Activated T-cell treated with anti-CD3 and anti-CD28 coated beads, Interleukin-2, amount 50 U/mL, for 4 hours (primary cell): ENCODE data around the gene DAPK1. TPM values are rescaled to one million over a fixed set of nuclear protein-coding genes. Genes with fewer than 3 reads are reported as not detected.

Source experiments
- ATAC-seq, 2 donors: fragments of 200-7000 bp; cut with Tn5 transposase; one replicate each; pipeline ENCODE4 v1.10.0; 2021
- DNase-seq: peaks from one replicate; pipeline ENCODE4 v3.0.0-alpha.2; 2020
- H3K27me3 Mint-ChIP-seq: one replicate; pipeline ENCODE4 v1.8.0; 2021; ENCODE audit warnings: low read depth, mixed read lengths
- H3K36me3 Mint-ChIP-seq: one replicate; pipeline ENCODE4 v1.8.0; 2022; ENCODE audit warnings: mixed read lengths; ENCODE audit not compliant: insufficient read depth
- H3K4me1 Mint-ChIP-seq: one replicate; pipeline ENCODE4 v1.8.0; 2021; ENCODE audit warnings: low read depth, mixed read lengths
- H3K4me3 Mint-ChIP-seq: one replicate; pipeline ENCODE4 v1.8.0; 2021; ENCODE audit warnings: mild to moderate bottlenecking, moderate library complexity, mixed read lengths
- H3K9me3 Mint-ChIP-seq: one replicate; pipeline ENCODE4 v1.8.0; 2021; ENCODE audit warnings: mixed read lengths
- total RNA-seq, 3 donors: library from RNA; stranded (reverse); gene quantifications; one replicate each; pipeline ENCODE4 v1.2.1, GENCODE V29; 2021

Gene DAPK1
- total RNA-seq, 3 donors from 2014 or later = 2.7 to 4.2 (median 4.0) TPM

GRCh38 chr9:87502391-87503221, 4.9 kb downstream of the DAPK1 start:
- Mint-ChIP-seq H3K9me3 (no peaks in the 10 kb centered on the region), H3K4me3 (no peak overlapping the region)

GRCh38 chr9:87503430-87503829, 5.8 kb downstream of the DAPK1 start:
- no peak overlapping the region for H3K4me3 Mint-ChIP-seq
- no peaks in the 10 kb centered on the region for H3K9me3 Mint-ChIP-seq
- peaks cover 28% of the 10 kb centered on the region for H3K27me3 Mint-ChIP-seq
- no peaks in the 10 kb centered on the region for H3K36me3 Mint-ChIP-seq
- H3K4me1 Mint-ChIP-seq = peaks cover 9% of the 10 kb centered on the region
- ATAC-seq (no peak), DNase-seq (no peak)

More at GRCh38 chr9:87502391-87503221, 4.9 kb downstream of the DAPK1 start:
- peaks cover 28% of the 10 kb centered on the region for H3K27me3 Mint-ChIP-seq
- H3K4me1 Mint-ChIP-seq = peaks cover 9% of the 10 kb centered on the region
- H3K36me3 Mint-ChIP-seq = no peaks in the 10 kb centered on the region
- ATAC-seq (no peak), DNase-seq (no peak)

- ATAC-seq = no peak
- Mint-ChIP-seq H3K9me3 (no peaks in the 10 kb centered on the region), H3K4me3 (no peak overlapping the region), H3K36me3 (no peaks in the 10 kb centered on the region), H3K27me3 (peaks cover 25% of the 10 kb centered on the region), H3K4me1 (peaks cover 7% of the 10 kb centered on the region)
- no peak for DNase-seq
Measured at GRCh38 chr9:87503927-87504326, 6.3 kb downstream of the DAPK1 start.

- H3K36me3 Mint-ChIP-seq = no peaks in the 10 kb centered on the region
- peaks cover 5% of the 10 kb centered on the region for H3K4me1 Mint-ChIP-seq
- no peak overlapping the region for H3K4me3 Mint-ChIP-seq
- DNase-seq = no peak
- no peaks in the 10 kb centered on the region for H3K9me3 Mint-ChIP-seq
- H3K27me3 Mint-ChIP-seq = peaks cover 17% of the 10 kb centered on the region
- ATAC-seq = no peak
Measured at GRCh38 chr9:87504938-87505337, 7.3 kb downstream of the DAPK1 start.

- no peak overlapping the region for H3K4me3 Mint-ChIP-seq
- H3K27me3 Mint-ChIP-seq = peaks cover 7% of the 10 kb centered on the region
- no peaks in the 10 kb centered on the region for H3K36me3 Mint-ChIP-seq
- DNase-seq (no peak), ATAC-seq (no peak)
- no peaks in the 10 kb centered on the region for H3K4me1 Mint-ChIP-seq
- H3K9me3 Mint-ChIP-seq = no peaks in the 10 kb centered on the region
Measured at GRCh38 chr9:87505869-87506678, 8.4 kb downstream of the DAPK1 start.

- Mint-ChIP-seq H3K4me1 (no peaks in the 10 kb centered on the region), H3K4me3 (no peak overlapping the region), H3K9me3 (no peaks in the 10 kb centered on the region), H3K36me3 (no peaks in the 10 kb centered on the region), H3K27me3 (peaks cover 8% of the 10 kb centered on the region)
- ATAC-seq (no peak), DNase-seq (no peak)
Measured at GRCh38 chr9:87507576-87507975, 9.9 kb downstream of the DAPK1 start.

GRCh38 chr9:87510252-87510683, 12.6 kb downstream of the DAPK1 start:
- no peak for DNase-seq
- H3K36me3 Mint-ChIP-seq = no peaks in the 10 kb centered on the region
- no peaks in the 10 kb centered on the region for H3K9me3 Mint-ChIP-seq
- no peak overlapping the region for H3K4me3 Mint-ChIP-seq
- peaks cover 9% of the 10 kb centered on the region for H3K27me3 Mint-ChIP-seq
- ATAC-seq = no peak
- no peaks in the 10 kb centered on the region for H3K4me1 Mint-ChIP-seq

GRCh38 chr9:87512311-87512710, 14.6 kb downstream of the DAPK1 start:
- H3K4me3 Mint-ChIP-seq = no peak overlapping the region
- DNase-seq = no peak
- no peaks in the 10 kb centered on the region for H3K9me3 Mint-ChIP-seq
- H3K4me1 Mint-ChIP-seq = no peaks in the 10 kb centered on the region
- no peak for ATAC-seq
- peaks cover 10% of the 10 kb centered on the region for H3K27me3 Mint-ChIP-seq
- H3K36me3 Mint-ChIP-seq = no peaks in the 10 kb centered on the region

GRCh38 chr9:87513161-87513560, 15.5 kb downstream of the DAPK1 start:
- H3K36me3 Mint-ChIP-seq = no peaks in the 10 kb centered on the region
- no peaks in the 10 kb centered on the region for H3K9me3 Mint-ChIP-seq
- no peaks in the 10 kb centered on the region for H3K4me1 Mint-ChIP-seq
- no peak for DNase-seq
- ATAC-seq = no peak
- H3K4me3 Mint-ChIP-seq = no peak overlapping the region
- peaks cover 11% of the 10 kb centered on the region for H3K27me3 Mint-ChIP-seq

- no peaks in the 10 kb centered on the region for H3K36me3 Mint-ChIP-seq
- DNase-seq (no peak), ATAC-seq (no peak)
- H3K4me3 Mint-ChIP-seq = no peak overlapping the region
- H3K9me3 Mint-ChIP-seq = no peaks in the 10 kb centered on the region
- no peaks in the 10 kb centered on the region for H3K4me1 Mint-ChIP-seq
- H3K27me3 Mint-ChIP-seq = peaks cover 11% of the 10 kb centered on the region
Measured at GRCh38 chr9:87513880-87514535, 16.3 kb downstream of the DAPK1 start.

- DNase-seq = no peak
- ATAC-seq = no peak
- Mint-ChIP-seq H3K27me3 (peaks cover 11% of the 10 kb centered on the region), H3K4me3 (no peak overlapping the region), H3K4me1 (no peaks in the 10 kb centered on the region), H3K36me3 (no peaks in the 10 kb centered on the region), H3K9me3 (no peaks in the 10 kb centered on the region)
Measured at GRCh38 chr9:87515006-87515405, 17.3 kb downstream of the DAPK1 start.

GRCh38 chr9:87515588-87516221, 18.0 kb downstream of the DAPK1 start:
- ATAC-seq (no peak), DNase-seq (no peak)
- no peaks in the 10 kb centered on the region for H3K4me1 Mint-ChIP-seq
- H3K36me3 Mint-ChIP-seq = no peaks in the 10 kb centered on the region
- no peak overlapping the region for H3K4me3 Mint-ChIP-seq
- H3K9me3 Mint-ChIP-seq = no peaks in the 10 kb centered on the region
- peaks cover 11% of the 10 kb centered on the region for H3K27me3 Mint-ChIP-seq

GRCh38 chr9:87516222-87516925, 18.7 kb downstream of the DAPK1 start:
- Mint-ChIP-seq H3K9me3 (no peaks in the 10 kb centered on the region), H3K4me1 (no peaks in the 10 kb centered on the region), H3K4me3 (no peak overlapping the region), H3K36me3 (no peaks in the 10 kb centered on the region), H3K27me3 (peaks cover 9% of the 10 kb centered on the region)
- DNase-seq (no peak), ATAC-seq (no peak)

GRCh38 chr9:87516926-87517290, 19.2 kb downstream of the DAPK1 start:
- H3K4me1 Mint-ChIP-seq = no peaks in the 10 kb centered on the region
- H3K36me3 Mint-ChIP-seq = no peaks in the 10 kb centered on the region
- DNase-seq = no peak
- ATAC-seq = no peak
- peaks cover 8% of the 10 kb centered on the region for H3K27me3 Mint-ChIP-seq
- H3K9me3 Mint-ChIP-seq = no peaks in the 10 kb centered on the region
- H3K4me3 Mint-ChIP-seq = no peak overlapping the region
